ENCODE measurements around the gene KLC1.
"Not testable (repeated sequence)": the region's sequence is repeated elsewhere in the genome, so short reads cannot be mapped to it uniquely, and the experiment has no call there.

KLC1 gene

GRCh38 chr14:103626146-103626850 is 2.7 kb upstream of the KLC1 start:
- DNase-seq = no peak

- no peak for DNase-seq
Measured at GRCh38 chr14:103627073-103628025, 1.7 kb upstream of the KLC1 start.

GRCh38 chr14:103628221-103628683 is 759 bp upstream of the KLC1 start:
- peak; percentile 33 for DNase-seq

- DNase-seq = no peak
Measured at GRCh38 chr14:103629503-103630121, 601 bp downstream of the KLC1 start.

- no peak for DNase-seq
Measured at GRCh38 chr14:103630364-103631108, 1.5 kb downstream of the KLC1 start.

- DNase-seq = no peak
Measured at GRCh38 chr14:103633391-103633790, 4.4 kb downstream of the KLC1 start.

- DNase-seq = no peak
Measured at GRCh38 chr14:103634156-103634555, 5.1 kb downstream of the KLC1 start.

- DNase-seq = no peak
Measured at GRCh38 chr14:103638594-103638993, 9.6 kb downstream of the KLC1 start.

GRCh38 chr14:103641161-103641560 is 12.2 kb downstream of the KLC1 start:
- no peak for DNase-seq

GRCh38 chr14:103646189-103646588 is 17.2 kb downstream of the KLC1 start:
- no peak for DNase-seq

GRCh38 chr14:103649001-103649400 is 20.0 kb downstream of the KLC1 start:
- DNase-seq = no peak

- DNase-seq = no peak
Measured at GRCh38 chr14:103650213-103650612, 21.2 kb downstream of the KLC1 start.

GRCh38 chr14:103651585-103651984 is 22.6 kb downstream of the KLC1 start:
- no peak for DNase-seq

- no peak for DNase-seq
Measured at GRCh38 chr14:103652806-103653205, 23.8 kb downstream of the KLC1 start.

- DNase-seq = not testable (repeated sequence)
Measured at GRCh38 chr14:103653336-103653735, 24.3 kb downstream of the KLC1 start.

GRCh38 chr14:103653805-103654204 is 24.8 kb downstream of the KLC1 start:
- DNase-seq = no peak

GRCh38 chr14:103654619-103655018 is 25.6 kb downstream of the KLC1 start:
- no peak for DNase-seq

GRCh38 chr14:103656031-103656755 is 27.2 kb downstream of the KLC1 start:
- DNase-seq = no peak

- no peak for DNase-seq
Measured at GRCh38 chr14:103656756-103657133, 27.7 kb downstream of the KLC1 start.

GRCh38 chr14:103657471-103657870 is 28.5 kb downstream of the KLC1 start:
- DNase-seq = no peak

- DNase-seq = no peak
Measured at GRCh38 chr14:103659631-103660030, 30.6 kb downstream of the KLC1 start.

GRCh38 chr14:103662029-103662428 is 33.0 kb downstream of the KLC1 start:
- DNase-seq = no peak

All from activated T-cell treated with anti-CD3 and anti-CD28 coated beads, Interleukin-2, amount 50 U/mL, for 1 hour (primary cell).